HCT116 (cell line): ENCODE results near the gene CETP.

ENCODE experiments used
- ATF3 ChIP-seq: IDR thresholded peaks from 2 replicates; pipeline ENCODE4 v1.6.1; 2012
- CTCF ChIP-seq, 3 experiments: fragments of 200-600 bp in 1 of 3; sonication (generic) in 1 of 3; IDR thresholded peaks in 2 of 3; conservative IDR thresholded peaks in 1 of 3; 2 replicates each; pipeline ENCODE4 v1.5.1; 2012 to 2017; ENCODE audit warnings: low read depth in 2 of 3, low read length in 2 of 3, antibody characterized with exemption in 1 of 3, borderline replicate concordance in 1 of 3, control low read depth in 1 of 3, mild to moderate bottlenecking in 1 of 3, mixed read lengths in 1 of 3, mixed run types in 1 of 3, moderate library complexity in 1 of 3; ENCODE audit not compliant: insufficient read depth in 1 of 3
- EGR1 ChIP-seq: IDR thresholded peaks from 2 replicates; pipeline ENCODE4 v1.6.1; 2012; ENCODE audit warnings: low read depth
- ELF1 ChIP-seq: IDR thresholded peaks from 2 replicates; pipeline ENCODE4 v1.6.1; 2012; ENCODE audit warnings: low read depth, borderline replicate concordance
- EZH2 ChIP-seq: fragments of 200-600 bp; sonication (generic); IDR thresholded peaks from 2 replicates; pipeline ENCODE4 v1.6.1; 2017; ENCODE audit warnings: antibody characterized with exemption, mixed run types
- POLR2A ChIP-seq: IDR thresholded peaks from 2 replicates; pipeline ENCODE4 v1.7.0; 2011; ENCODE audit warnings: borderline replicate concordance; ENCODE audit not compliant: insufficient read depth, insufficient read length; ENCODE audit errors: extremely low read depth
- POLR2AphosphoS5 ChIP-seq: IDR thresholded peaks from 2 replicates; pipeline ENCODE4 v1.6.1; 2011; ENCODE audit warnings: mild to moderate bottlenecking, low read depth, low read length, moderate library complexity
- RAD21 ChIP-seq: IDR thresholded peaks from 2 replicates; pipeline ENCODE4 v1.6.1; 2012; ENCODE audit warnings: low read depth, mild to moderate bottlenecking
- SIN3A ChIP-seq: IDR thresholded peaks from 2 replicates; pipeline ENCODE4 v1.6.1; 2012; ENCODE audit warnings: low read depth
- SRF ChIP-seq: IDR thresholded peaks from 2 replicates; pipeline ENCODE4 v1.6.1; 2012; ENCODE audit warnings: low read depth
- ZBTB33 ChIP-seq: IDR thresholded peaks from 2 replicates; pipeline ENCODE4 v1.6.1; 2011; ENCODE audit warnings: mild to moderate bottlenecking, low read length, moderate library complexity; ENCODE audit not compliant: insufficient replicate concordance; ENCODE audit errors: extremely low read depth
- ZNF274 ChIP-seq: fragments of 200-500 bp; sonication (Bioruptor generic); IDR thresholded peaks from 2 replicates; pipeline ENCODE4 v1.6.1; 2014; ENCODE audit warnings: mild to moderate bottlenecking, low read depth, low read length, inconsistent platforms

- no peak for TF ChIP-seq SRF
- no peak for TF ChIP-seq CTCF (IDR thresholded peaks at IDR 0.05 in 2 of 3, conservative IDR thresholded peaks at IDR 0.05 in 1 of 3; ENCODE audit: borderline replicate concordance in 1 of 3, insufficient read depth in 1 of 3, low read depth in 2 of 3, low read length in 2 of 3)
- TF ChIP-seq ZBTB33: no peak
- no peak for TF ChIP-seq EZH2
- TF ChIP-seq POLR2AphosphoS5: no peak
- TF ChIP-seq ELF1: no peak
- no peak for TF ChIP-seq POLR2A
- TF ChIP-seq SIN3A: no peak
- TF ChIP-seq RAD21: no peak
- TF ChIP-seq ATF3: no peak
- no peak for TF ChIP-seq EGR1
- TF ChIP-seq ZNF274: no peak
Observed at GRCh38 chr16:57029161-57030160, 67.7 kb downstream of the CETP start.
